ENCODE results near the gene GPI.
"Not testable (repeated sequence)": the region's sequence is repeated elsewhere in the genome, so short reads cannot be mapped to it uniquely, and the experiment has no call there.

GPI gene

DNA sequence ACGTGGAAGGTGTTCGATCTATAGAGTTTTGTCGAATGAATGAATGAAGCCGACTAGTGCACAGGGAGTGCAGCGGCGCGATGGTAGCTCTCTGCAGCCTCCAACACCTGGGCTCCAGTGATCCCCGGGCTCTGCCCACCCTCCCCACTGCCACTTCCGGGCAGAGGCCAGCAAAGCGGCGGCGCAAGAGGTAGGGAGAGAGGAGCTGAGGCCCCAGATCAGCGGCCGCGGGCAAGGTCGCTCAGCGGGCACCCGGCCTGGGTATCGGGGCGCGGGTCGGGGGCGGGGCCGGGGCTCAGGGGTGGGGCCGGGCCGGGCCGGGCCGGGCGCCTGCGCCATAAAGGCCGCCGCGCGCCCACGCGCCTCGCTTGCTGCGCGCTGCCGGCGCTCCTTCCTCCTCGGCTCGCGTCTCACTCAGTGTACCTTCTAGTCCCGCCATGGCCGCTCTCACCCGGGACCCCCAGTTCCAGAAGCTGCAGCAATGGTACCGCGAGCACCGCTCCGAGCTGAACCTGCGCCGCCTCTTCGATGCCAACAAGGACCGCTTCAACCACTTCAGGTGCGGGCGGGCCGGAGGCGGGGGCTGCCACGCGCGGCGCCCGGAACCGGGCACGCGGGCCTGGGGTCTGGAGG is at the start of gene GPI:
GPI (plus strand) TSS at position 367 of the 633 bp plus-strand sequence; CDS start at position 438, 71 bp downstream.
- no peak for DNase-seq

- DNase-seq = no peak
These were observed 48.7 kb upstream of the GPI start for GRCh38 chr19:34316247-34316646.

- DNase-seq = no peak
These were observed 48.2 kb upstream of the GPI start for GRCh38 chr19:34316741-34317301.

- DNase-seq = no peak
These were observed 47.6 kb upstream of the GPI start for GRCh38 chr19:34317311-34317927.

GRCh38 chr19:34319230-34319585 is 45.8 kb upstream of the GPI start:
- no peak for DNase-seq

DNA sequence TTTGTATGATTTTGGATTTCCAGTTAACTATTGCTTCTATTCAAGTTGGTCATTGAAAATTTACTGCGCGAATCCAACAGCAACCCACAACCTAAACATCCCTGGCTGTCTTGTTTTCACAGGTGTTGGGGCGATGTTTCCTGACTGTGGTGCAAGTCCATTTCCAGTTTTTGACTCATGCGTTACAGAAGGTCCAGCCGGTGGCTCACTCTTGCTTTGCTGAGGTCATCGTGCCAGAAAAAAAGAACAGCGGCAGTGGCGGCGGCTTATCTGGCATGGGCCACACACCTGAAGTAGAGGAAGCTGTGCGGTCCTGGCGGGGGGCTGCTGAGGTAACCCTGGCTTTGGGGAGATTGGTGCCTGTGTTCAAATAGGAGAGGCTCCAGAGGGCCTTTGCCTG is 45.2 kb upstream of the GPI start:
- DNase-seq = no peak

DNA sequence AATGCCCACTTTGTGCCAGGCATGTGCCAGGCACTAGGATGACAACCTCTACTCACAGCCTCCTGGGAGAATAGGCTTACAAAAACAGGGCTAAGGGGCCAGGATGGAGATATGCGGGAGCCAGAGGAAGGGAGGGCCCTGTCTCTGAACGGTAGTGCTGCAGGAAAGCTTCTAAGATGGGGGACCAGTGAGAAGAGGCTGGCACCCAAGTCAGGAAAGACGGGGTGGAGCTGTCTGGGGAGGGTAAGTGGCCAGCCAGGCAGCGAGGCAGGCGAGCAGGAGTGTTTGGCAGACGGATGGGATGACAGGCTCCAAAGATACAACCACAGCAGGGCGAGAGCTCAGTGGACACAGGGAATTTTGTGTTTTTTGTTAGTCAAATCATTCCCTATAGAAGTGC is 44.7 kb upstream of the GPI start:
- no peak for DNase-seq

GRCh38 chr19:34321735-34322134 is 43.3 kb upstream of the GPI start:
- no peak for DNase-seq

- DNase-seq = no peak
These were observed 41.4 kb upstream of the GPI start for GRCh38 chr19:34323433-34324204.

DNA sequence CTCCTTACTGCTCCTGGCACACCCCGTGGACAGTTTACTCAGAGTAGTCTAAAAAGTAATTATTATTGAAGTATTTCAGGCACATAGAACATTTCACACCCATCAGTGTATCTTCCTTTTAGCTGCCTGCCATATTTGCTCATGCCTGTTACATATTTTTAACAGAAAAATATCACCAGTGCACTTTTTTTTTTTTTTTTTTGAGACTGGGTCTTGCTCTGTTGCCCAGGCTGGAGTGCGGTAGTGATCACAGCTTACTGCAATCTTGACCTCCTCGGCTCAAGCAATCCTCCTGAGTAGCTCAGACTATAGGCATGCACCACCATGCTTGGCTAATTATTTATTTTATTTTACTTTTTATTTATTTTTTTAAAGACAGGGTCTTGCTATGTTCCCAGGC is 40.7 kb upstream of the GPI start:
- DNase-seq = no peak

GRCh38 chr19:34325181-34325580 is 39.8 kb upstream of the GPI start:
- no peak for DNase-seq

DNA sequence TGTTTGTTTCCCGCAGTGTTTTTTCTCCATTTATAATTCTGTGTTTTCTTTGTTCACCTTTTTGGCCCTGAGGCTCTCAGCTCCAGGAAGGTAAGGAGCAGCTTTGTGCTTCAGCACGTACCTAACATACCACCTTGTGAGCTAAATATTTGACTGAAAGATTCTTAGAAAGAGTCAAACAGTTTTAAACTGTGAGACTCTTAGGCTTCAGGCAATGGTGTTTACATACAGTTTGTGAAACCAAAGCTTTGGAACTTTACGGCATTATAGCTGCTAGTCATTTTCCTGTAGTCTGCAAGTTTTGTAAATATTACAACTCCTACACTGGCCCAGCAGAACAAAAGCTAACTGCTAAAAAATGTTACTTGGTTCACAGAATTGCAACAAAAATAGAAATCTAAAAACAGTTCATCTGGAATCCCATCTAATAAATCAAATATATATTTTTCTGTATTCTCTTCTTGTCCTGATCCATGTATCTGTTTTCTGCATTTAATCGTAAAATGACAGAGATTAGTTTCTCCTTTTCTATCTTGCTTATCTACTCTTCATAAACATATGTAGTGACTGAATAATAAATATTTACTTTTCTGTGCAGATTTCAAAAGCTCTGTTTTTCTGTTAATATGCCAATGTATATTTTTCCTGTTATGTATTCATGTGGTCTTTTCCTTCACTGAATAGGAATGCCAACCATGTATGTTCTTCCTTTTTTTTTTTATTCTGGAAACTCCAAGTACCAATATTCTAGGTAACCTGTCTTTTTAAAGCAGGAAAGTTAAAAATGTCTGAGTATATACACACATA is 38.8 kb upstream of the GPI start:
- DNase-seq = no peak

DNA sequence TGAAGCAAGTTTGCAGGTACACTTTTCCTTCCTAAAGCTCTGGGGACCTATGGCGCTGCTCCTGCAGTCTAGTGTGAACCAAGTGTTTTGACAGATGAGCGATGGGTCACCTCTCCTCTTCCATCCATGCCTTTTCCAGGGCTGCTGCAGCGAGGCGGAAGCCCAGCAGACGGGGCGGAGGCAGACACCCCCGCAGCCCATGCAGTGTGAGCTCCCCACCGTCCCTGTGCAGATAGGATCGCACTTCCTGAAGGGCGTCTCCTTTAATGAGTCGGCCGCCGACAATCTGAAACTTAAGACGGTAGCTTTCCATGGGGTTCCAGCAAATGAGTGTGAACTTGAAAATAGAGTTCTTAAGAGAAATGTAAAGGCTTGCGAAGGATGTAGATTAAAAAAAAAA is 37.1 kb upstream of the GPI start:
- DNase-seq = no peak

DNA sequence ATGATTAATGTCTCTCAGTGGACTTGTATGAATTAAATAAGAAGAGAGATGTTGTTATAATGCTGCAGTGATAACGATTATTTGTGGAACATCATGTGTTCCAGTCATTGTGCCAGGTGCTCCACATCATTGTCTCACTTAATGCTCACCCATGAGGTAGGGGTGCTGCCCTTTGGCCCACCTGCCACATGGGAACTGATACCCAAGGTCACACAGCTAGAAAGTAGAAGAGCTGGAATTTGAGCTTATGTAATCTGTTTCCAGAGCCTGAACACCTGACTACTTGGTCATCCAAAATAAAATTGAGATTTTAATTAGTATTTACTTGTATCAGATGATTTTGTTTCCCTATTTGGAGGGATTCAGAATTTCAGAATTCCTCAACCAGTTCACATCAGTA is 36.0 kb upstream of the GPI start:
- no peak for DNase-seq

GRCh38 chr19:34330116-34330515 is 34.9 kb upstream of the GPI start:
- no peak for DNase-seq

DNA sequence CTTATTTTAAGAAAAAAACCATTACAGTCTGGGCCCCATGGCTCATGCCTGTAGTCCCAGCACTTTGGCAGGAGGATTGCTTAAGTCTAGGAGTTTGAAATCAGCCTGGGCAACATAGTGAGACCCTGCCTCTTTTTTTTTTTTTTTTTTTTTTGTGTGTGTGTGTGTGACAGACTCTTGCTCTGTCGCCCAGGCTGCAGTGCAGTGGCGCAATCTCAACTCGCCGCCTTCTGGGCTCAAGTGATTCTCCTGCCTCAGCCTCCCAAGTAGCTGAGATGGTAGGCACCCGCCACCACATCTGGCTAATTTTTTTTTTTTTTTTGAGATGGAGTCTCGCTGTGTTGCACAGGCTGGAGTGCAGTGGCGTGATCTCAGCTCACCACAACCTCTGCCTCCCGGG is 34.4 kb upstream of the GPI start:
- DNase-seq = not testable (repeated sequence)

GRCh38 chr19:34331596-34331995 is 33.4 kb upstream of the GPI start:
- DNase-seq = not testable (repeated sequence)

- DNase-seq = no peak
These were observed 32.8 kb upstream of the GPI start for GRCh38 chr19:34332027-34332760.

GRCh38 chr19:34335914-34336313 is 29.1 kb upstream of the GPI start:
- DNase-seq = no peak

- no peak for DNase-seq
These were observed 28.2 kb upstream of the GPI start for GRCh38 chr19:34336781-34337271.

GRCh38 chr19:34337739-34338138 is 27.3 kb upstream of the GPI start:
- DNase-seq = no peak

Measured in DMS 273 treated with DMSO at 0.1 percent for 48 hours (cell line).